Neuron (in vitro differentiated cells): ENCODE data around the gene NEB.
"Not testable (repeated sequence)": the region's sequence is repeated elsewhere in the genome, so short reads cannot be mapped to it uniquely, and the experiment has no call there.

Experiments used
- H2AFZ ChIP-seq: one replicate; pipeline ENCODE4 v1.6.1; 2013; ENCODE audit warnings: low read depth, mild to moderate bottlenecking, inconsistent platforms, low read length, moderate library complexity
- H3K27me3 ChIP-seq: one replicate; pipeline ENCODE4 v1.6.1; 2013; ENCODE audit warnings: low read length; ENCODE audit not compliant: insufficient read depth
- H3K36me3 ChIP-seq: one replicate; pipeline ENCODE4 v1.6.1; 2013; ENCODE audit warnings: low read length; ENCODE audit not compliant: insufficient read depth
- H3K4me1 ChIP-seq: one replicate; pipeline ENCODE4 v1.6.1; 2013; ENCODE audit warnings: low read length; ENCODE audit not compliant: insufficient read depth
- H3K4me3 ChIP-seq: 2 replicates; pipeline ENCODE4 v1.5.1; 2013; ENCODE audit warnings: mild to moderate bottlenecking, low read length, moderate library complexity
- H3K9me3 ChIP-seq: one replicate; pipeline ENCODE4 v1.6.1; 2013; ENCODE audit warnings: low read length

Gene NEB

DNA sequence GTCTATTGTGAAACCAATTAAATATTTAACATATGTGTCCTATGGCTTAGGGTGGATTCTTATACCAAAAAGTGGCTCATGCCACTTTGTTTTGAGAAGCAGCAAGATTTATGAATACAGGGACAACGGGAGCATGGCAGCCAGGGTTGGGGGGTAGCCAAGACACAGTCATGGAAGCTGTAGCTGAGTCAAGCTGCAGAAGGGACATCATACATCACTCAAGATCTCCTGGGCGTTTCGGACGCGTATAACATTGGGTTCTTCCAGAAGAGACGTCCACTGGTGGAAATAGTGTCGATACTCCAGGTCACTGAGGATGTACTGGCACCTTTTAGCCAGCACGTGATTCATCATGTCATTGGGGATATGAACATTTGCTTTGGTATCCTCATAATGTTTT is 171.9 kb downstream of the NEB start:
- no peak overlapping the region for H2AFZ ChIP-seq
- no peak overlapping the region for H3K4me3 ChIP-seq
- no peaks in the 10 kb centered on the region for H3K4me1 ChIP-seq
- H3K9me3 ChIP-seq, result no peaks in the 10 kb centered on the region
- no peaks in the 10 kb centered on the region for H3K27me3 ChIP-seq
- H3K36me3 ChIP-seq, result no peaks in the 10 kb centered on the region

GRCh38 chr2:151560289-151560688 is 174.0 kb downstream of the NEB start:
- H2AFZ ChIP-seq, result no peak overlapping the region
- H3K9me3 ChIP-seq, result no peaks in the 10 kb centered on the region
- H3K4me1 ChIP-seq, result no peaks in the 10 kb centered on the region
- no peaks in the 10 kb centered on the region for H3K36me3 ChIP-seq
- no peaks in the 10 kb centered on the region for H3K27me3 ChIP-seq
- H3K4me3 ChIP-seq, result no peak overlapping the region

- H3K9me3 ChIP-seq, H3K4me3 ChIP-seq, H2AFZ ChIP-seq, H3K4me1 ChIP-seq, H3K27me3 ChIP-seq, H3K36me3 ChIP-seq: not testable (repeated sequence)
Observed at GRCh38 chr2:151559431-151559830, 174.8 kb downstream of the NEB start.

DNA sequence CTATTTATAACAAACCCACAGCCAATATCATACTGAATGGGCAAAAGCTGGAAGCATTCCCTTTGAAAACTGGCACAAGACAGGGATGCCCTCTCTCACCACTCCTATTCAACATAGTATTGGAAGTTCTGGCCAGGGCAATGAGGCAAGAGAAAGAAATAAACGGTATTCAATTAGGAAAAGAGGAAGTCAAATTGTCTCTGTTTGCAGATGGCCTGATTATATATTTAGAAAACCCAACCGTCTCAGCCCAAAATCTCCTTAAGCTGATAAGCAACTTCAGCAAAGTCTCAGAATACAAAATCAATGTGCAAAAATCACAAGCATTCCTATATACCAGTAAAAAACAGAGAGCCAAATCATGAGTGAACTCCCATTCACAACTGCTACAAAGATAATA is 176.4 kb downstream of the NEB start:
- H3K36me3 ChIP-seq, H3K4me3 ChIP-seq, H3K9me3 ChIP-seq, H3K4me1 ChIP-seq, H2AFZ ChIP-seq, H3K27me3 ChIP-seq: not testable (repeated sequence)

- Histone ChIP-seq H3K4me3 (no peak overlapping the region), H2AFZ (no peak overlapping the region), H3K9me3 (no peaks in the 10 kb centered on the region), H3K4me1 (no peaks in the 10 kb centered on the region), H3K36me3 (no peaks in the 10 kb centered on the region), H3K27me3 (no peaks in the 10 kb centered on the region)
Observed at GRCh38 chr2:151556121-151556520, 178.2 kb downstream of the NEB start.

GRCh38 chr2:151552287-151552686 is 182.0 kb downstream of the NEB start:
- Histone ChIP-seq H2AFZ (no peak overlapping the region), H3K9me3 (no peaks in the 10 kb centered on the region), H3K27me3 (no peaks in the 10 kb centered on the region), H3K4me3 (no peak overlapping the region), H3K4me1 (no peaks in the 10 kb centered on the region), H3K36me3 (no peaks in the 10 kb centered on the region)

- H3K27me3 ChIP-seq, result no peaks in the 10 kb centered on the region
- H3K36me3 ChIP-seq, result no peaks in the 10 kb centered on the region
- H3K4me3 ChIP-seq, result no peak overlapping the region
- no peak overlapping the region for H2AFZ ChIP-seq
- no peaks in the 10 kb centered on the region for H3K9me3 ChIP-seq
- H3K4me1 ChIP-seq, result no peaks in the 10 kb centered on the region
Observed at GRCh38 chr2:151551556-151551955, 182.7 kb downstream of the NEB start.

DNA sequence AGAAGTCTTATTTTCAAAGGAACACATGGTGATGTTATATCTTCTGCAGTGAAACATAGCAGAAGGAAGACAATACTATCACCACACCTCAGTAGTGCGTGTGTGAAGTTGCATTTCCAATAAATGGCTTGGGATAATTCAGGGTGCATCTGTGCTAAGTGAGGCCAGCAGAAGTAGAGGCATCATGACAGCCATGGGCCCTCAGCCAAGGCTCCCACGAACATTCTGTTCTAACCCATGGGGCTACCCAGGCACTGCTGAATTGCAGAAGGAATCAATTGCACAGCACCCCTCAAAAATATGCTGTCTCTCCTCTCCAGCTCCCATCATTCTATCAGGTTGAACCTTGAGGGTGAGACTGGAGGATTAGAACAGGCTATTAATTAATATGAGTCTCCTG is 185.1 kb downstream of the NEB start:
- no peak overlapping the region for H3K4me3 ChIP-seq
- no peaks in the 10 kb centered on the region for H3K4me1 ChIP-seq
- no peaks in the 10 kb centered on the region for H3K36me3 ChIP-seq
- no peaks in the 10 kb centered on the region for H3K9me3 ChIP-seq
- H2AFZ ChIP-seq, result no peak overlapping the region
- H3K27me3 ChIP-seq, result no peaks in the 10 kb centered on the region

DNA sequence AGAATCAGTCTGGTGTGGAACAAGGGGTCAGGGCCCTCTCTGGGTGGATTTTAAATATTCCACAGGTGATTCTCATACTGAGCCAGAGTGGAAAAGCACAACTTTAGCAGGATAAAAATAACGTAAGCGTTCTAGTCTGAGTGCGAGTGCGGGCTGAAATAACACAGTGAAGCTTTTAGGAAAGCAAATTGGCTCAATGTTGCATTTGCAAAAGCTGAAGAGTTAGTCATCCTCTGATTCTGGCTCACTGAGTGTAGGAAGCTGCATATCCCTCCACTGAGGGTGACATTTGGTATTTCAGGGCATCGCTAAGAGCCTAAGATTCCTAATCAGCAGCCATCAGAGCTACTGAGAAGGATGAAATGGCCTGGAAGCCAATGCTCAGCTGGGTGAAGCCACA is 189.8 kb downstream of the NEB start:
- H3K27me3 ChIP-seq, result no peaks in the 10 kb centered on the region
- H3K36me3 ChIP-seq, result no peaks in the 10 kb centered on the region
- H2AFZ ChIP-seq, result no peak overlapping the region
- no peaks in the 10 kb centered on the region for H3K4me1 ChIP-seq
- no peaks in the 10 kb centered on the region for H3K9me3 ChIP-seq
- no peak overlapping the region for H3K4me3 ChIP-seq

DNA sequence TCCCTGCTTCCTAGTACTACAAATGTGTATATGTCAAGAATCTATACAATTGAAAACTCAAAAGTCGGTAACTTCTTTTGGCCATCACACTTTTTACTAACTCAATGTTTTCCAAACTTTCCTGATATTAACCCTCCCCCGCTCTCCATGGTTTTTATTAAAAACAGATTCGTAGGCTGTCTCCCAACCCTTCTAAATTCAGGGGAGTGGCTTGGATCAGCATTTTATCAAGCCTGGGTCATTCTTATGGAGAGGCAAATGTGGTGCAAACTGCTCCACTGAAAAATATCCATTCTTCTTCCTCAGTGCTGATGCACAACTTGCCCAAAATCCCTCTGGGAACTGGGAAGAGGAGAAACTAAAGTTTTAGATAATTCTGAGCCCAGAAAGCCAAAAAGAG is 190.4 kb downstream of the NEB start:
- Histone ChIP-seq H3K9me3 (no peaks in the 10 kb centered on the region), H3K4me1 (no peaks in the 10 kb centered on the region), H3K36me3 (no peaks in the 10 kb centered on the region), H3K4me3 (no peak overlapping the region), H2AFZ (no peak overlapping the region), H3K27me3 (no peaks in the 10 kb centered on the region)

DNA sequence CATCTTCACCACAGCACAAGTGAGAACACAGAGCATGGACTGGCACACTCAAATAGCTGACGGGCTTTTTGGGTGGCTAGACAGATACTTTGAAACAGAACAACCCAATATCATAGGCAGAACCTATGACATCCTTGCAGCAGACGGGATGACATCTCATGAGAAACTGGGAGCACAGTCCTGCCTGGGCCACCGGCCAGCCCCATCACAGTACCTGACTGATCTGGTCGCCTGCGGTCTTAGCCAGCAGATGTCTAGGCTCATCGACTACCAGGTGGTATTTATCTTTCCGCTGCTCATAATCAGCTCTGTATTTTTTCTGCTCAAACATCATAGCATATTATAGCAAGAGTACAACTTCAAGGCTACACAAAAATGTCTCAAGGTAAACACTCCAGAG is 200.3 kb downstream of the NEB start:
- no peaks in the 10 kb centered on the region for H3K4me1 ChIP-seq
- H3K27me3 ChIP-seq, result no peaks in the 10 kb centered on the region
- H3K4me3 ChIP-seq, result no peak overlapping the region
- H3K9me3 ChIP-seq, result no peaks in the 10 kb centered on the region
- H2AFZ ChIP-seq, result no peak overlapping the region
- no peaks in the 10 kb centered on the region for H3K36me3 ChIP-seq

GRCh38 chr2:151533127-151533526 is 201.1 kb downstream of the NEB start:
- Histone ChIP-seq H3K27me3 (no peaks in the 10 kb centered on the region), H2AFZ (no peak overlapping the region), H3K36me3 (no peaks in the 10 kb centered on the region), H3K9me3 (no peaks in the 10 kb centered on the region), H3K4me3 (no peak overlapping the region), H3K4me1 (no peaks in the 10 kb centered on the region)

DNA sequence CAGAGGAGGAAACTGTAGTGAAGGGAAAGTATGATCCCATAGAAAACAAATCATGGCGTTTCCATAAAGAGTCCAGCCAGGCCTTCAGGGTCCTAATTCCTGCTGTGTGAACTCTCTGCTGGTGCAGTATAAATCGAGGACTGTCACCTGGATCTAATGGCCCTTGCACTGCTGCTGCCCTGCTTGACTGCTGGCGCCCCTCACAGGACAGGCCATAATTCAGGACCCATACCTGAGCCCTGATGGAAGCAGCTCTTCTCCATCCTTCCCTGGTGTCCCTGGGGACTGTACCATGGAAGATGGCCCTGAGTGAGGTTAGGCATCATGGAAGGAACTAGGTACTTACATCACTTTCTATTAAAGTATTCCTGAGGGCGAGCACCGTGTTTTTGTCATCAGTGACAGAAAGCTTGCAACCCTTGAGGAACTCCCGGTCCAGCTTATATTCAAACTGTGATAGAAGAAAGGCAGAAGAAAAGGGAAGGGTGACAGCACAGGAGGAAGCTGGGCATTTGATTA is 207.6 kb downstream of the NEB start:
- Histone ChIP-seq H3K4me1 (no peaks in the 10 kb centered on the region), H3K9me3 (no peaks in the 10 kb centered on the region), H3K4me3 (no peak overlapping the region), H3K36me3 (no peaks in the 10 kb centered on the region), H3K27me3 (no peaks in the 10 kb centered on the region), H2AFZ (no peak overlapping the region)

DNA sequence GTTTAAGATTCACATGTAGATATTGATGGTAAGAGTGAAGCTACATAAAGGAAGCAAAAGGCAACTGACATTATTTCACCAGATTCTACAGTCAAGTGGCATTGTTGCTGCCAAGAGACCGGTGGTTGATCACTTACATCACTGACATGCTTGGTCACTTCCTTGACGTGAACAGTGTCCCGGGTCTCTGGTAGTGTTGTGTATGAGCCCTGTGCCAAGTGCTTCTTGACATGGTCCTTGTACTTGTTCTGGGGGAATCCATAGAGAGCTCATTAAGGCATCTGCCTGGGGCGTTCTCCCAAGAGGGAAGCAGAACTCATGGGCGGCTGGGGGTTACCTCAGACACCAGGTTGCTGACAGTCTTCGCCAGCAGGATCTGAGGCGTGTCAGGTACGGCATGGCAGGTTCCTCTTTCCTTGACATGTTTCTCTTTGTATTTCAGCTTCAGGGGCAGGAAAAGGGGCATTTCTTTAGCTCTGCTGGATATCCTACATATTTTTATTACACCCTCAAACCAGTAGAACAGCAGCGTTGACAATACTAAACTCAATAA is 208.4 kb downstream of the NEB start:
- H3K36me3 ChIP-seq, result no peaks in the 10 kb centered on the region
- no peaks in the 10 kb centered on the region for H3K27me3 ChIP-seq
- H3K4me1 ChIP-seq, result peaks cover 6% of the 10 kb centered on the region
- no peak overlapping the region for H2AFZ ChIP-seq
- H3K9me3 ChIP-seq, result no peaks in the 10 kb centered on the region
- H3K4me3 ChIP-seq, result no peak overlapping the region
